Fibroblast of pulmonary artery (primary cell): Measurements from ENCODE around the gene CACNG4.

Source experiments
- DNase-seq: peaks from one replicate; pipeline ENCODE4 v3.0.0-alpha.2; 2010; ENCODE audit warnings: low read depth
- H3K4me3 ChIP-seq: replicated peaks from 2 replicates; pipeline ENCODE4 v1.5.1; 2011; ENCODE audit warnings: low read depth, mild to moderate bottlenecking, control low read depth, low read length, moderate library complexity
- TF ChIP-seq, protein P1 (sequence below): IDR thresholded peaks from 2 replicates; pipeline ENCODE4 v1.5.1; 2011; ENCODE audit warnings: mild to moderate bottlenecking, control low read depth, low read length, inconsistent platforms; ENCODE audit errors: missing control alignments

Gene CACNG4

DNA sequence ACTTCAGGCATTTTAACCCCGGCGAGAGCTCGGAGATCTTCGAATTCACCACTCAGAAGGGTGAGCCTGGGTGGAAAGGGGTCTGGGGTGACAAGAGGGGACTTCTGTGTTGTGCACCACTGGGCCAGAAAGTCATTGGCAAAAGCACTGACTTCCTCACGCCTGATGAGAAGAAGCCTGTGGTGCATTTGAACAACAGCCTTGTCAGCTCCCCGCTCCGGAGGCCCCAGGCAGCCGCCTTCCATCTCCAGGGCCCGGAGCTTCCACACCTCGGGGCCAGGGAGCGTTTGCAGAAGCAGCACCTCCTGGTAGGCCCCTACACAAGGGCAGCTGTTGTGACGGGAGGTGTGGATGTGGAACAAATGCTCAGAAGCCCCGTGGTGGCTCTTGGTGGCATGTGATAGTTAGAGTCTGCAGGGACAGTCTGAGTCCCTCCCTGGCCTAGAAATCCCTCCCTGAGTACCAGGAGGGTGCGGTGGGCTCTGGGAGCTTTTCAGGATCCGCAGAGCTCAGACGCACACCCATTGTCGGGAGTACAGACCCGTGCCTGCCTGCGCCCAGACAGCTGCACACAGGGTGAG lies 89.6 kb downstream of the CACNG4 start:
- TF ChIP-seq, protein P1, sequence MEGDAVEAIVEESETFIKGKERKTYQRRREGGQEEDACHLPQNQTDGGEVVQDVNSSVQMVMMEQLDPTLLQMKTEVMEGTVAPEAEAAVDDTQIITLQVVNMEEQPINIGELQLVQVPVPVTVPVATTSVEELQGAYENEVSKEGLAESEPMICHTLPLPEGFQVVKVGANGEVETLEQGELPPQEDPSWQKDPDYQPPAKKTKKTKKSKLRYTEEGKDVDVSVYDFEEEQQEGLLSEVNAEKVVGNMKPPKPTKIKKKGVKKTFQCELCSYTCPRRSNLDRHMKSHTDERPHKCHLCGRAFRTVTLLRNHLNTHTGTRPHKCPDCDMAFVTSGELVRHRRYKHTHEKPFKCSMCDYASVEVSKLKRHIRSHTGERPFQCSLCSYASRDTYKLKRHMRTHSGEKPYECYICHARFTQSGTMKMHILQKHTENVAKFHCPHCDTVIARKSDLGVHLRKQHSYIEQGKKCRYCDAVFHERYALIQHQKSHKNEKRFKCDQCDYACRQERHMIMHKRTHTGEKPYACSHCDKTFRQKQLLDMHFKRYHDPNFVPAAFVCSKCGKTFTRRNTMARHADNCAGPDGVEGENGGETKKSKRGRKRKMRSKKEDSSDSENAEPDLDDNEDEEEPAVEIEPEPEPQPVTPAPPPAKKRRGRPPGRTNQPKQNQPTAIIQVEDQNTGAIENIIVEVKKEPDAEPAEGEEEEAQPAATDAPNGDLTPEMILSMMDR, result no peak
- no peak overlapping the region for H3K4me3 ChIP-seq
- no peak for DNase-seq

DNA sequence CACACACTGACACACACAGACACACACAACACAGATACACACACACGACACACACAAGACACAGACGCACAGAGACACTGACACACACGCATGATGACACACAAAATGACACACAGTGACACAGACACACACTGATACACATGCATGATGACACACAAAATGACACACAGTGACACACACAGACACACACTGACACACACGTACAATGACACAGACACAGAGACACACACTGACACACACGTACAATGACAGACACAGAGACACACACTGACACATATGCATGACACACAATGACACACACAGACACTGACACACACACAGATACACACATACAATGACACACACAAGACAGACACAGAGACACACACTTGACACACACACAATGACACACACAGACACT lies 90.1 kb downstream of the CACNG4 start:
- TF ChIP-seq, protein P1, result no peak
- no peak for DNase-seq
- no peak overlapping the region for H3K4me3 ChIP-seq

DNA sequence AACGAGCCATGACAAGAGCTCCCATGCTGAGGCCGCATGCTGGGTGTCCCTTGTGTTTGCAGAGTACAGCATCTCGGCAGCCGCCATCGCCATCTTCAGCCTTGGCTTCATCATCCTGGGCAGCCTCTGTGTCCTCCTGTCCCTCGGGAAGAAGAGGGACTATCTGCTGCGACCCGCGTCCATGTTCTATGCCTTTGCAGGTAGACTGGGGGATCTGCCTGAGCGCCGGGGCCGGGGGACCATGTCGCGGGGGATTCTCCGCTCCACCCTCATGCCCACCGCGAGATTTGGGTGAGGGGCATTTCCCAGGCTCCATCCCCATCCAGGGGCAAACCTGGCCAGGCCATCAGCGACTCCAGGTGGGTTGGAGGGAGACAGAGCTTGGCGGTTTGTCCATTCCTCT lies 90.5 kb downstream of the CACNG4 start:
- no peak for DNase-seq
- H3K4me3 ChIP-seq, result no peak overlapping the region
- TF ChIP-seq, protein P1, result no peak

DNA sequence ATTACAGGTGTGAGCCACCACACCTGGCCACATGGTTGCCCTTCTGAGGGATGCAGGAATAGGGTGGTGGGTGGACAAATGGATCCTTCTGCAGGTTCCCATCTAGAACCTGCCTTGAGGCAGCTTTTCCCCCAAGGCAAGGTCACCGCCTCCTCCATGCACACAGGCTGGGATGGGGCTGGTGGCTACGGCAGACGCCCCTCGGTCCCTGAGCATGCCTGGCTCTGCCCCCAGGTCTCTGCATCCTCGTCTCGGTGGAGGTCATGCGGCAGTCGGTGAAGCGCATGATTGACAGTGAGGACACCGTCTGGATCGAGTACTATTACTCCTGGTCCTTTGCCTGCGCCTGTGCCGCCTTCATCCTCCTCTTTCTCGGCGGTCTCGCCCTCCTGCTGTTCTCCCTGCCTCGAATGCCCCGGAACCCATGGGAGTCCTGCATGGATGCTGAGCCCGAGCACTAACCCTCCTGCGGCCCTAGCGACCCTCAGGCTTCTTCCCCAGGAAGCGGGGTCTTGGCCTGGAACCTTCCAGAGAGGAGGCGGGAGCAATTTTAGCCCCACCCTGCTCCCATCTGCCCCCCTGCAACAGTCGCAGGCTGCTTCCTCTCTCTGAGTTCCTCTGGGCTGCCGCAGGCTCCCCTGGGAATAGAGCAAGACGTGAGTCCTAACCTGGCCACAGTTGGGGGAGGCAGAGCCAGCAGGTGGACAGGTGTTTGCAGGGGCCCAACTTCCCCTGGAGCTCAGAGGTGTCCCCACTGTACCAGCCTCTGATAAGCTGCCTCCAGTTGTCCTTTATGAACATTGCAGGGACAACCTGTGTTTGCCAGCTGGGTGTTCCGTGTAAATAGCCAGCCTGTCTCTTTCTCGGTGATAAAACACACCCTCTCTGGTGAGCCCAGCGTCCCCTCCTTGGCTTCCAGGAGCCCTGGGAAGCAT lies 91.6 kb downstream of the CACNG4 start:
- TF ChIP-seq, protein P1, result no peak
- no peak overlapping the region for H3K4me3 ChIP-seq
- DNase-seq, result no peak

DNA sequence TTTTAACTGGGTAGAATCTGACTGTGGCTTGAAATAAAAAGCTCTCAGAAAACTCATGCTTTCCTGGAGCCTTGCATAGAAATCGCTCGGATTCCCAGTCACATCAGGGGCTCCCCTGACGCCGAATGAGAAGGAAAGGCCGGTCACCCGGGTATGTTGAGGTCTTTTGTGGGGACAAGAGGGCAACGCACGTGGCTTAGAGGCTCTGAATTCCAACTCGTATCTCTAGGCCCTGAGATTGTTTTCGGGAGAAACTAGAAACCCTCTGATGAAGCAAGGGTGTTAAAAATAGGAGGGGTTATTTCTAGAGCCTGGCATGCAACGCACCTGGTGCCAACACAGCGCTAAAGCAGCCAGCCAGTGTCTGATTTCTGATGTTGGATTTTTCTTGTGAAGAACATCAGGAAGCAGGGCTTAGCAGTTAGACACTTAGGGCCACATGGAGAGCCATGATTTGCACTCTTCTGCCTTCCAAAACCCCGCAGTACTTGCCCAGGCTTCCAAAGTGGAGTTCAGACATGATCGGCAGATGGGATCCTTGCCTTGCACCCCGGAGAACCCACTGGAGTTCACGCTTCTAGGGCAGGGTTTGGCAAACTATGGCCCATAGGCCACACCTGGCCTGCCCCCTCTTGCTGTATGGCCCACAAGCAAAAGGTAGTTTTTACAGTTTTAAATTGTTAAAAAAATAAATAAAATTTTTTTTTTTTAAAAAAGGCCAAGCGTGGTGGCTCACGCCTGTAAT lies 92.4 kb downstream of the CACNG4 start:
- no peak overlapping the region for H3K4me3 ChIP-seq
- DNase-seq, result no peak
- TF ChIP-seq, protein P1, result no peak

DNA sequence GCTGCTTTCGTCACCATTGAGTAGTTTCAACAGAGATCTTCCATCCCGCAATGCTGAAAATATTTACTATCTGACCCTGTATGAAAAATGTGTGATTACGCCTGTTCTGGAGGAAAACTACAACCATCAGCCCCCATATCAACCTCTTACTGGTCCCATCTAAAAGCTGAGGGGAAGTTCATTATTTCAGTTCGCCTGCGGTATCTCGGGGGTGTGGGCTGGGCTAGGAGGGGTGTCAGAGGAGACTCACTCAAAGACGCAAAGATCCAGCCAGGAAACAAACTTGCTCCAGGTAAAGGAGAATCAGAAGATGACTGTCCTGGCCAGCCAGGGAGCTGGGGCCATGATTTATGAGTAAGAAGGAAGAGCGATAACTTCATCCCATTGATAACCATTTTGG lies 93.5 kb downstream of the CACNG4 start:
- no peak for DNase-seq
- TF ChIP-seq, protein P1, result no peak
- no peak overlapping the region for H3K4me3 ChIP-seq
